Measurements from ENCODE around the gene SLC35E2B.
"Not testable (repeated sequence)": the region's sequence is repeated elsewhere in the genome, so short reads cannot be mapped to it uniquely, and the experiment has no call there.

The SLC35E2B gene

DNA sequence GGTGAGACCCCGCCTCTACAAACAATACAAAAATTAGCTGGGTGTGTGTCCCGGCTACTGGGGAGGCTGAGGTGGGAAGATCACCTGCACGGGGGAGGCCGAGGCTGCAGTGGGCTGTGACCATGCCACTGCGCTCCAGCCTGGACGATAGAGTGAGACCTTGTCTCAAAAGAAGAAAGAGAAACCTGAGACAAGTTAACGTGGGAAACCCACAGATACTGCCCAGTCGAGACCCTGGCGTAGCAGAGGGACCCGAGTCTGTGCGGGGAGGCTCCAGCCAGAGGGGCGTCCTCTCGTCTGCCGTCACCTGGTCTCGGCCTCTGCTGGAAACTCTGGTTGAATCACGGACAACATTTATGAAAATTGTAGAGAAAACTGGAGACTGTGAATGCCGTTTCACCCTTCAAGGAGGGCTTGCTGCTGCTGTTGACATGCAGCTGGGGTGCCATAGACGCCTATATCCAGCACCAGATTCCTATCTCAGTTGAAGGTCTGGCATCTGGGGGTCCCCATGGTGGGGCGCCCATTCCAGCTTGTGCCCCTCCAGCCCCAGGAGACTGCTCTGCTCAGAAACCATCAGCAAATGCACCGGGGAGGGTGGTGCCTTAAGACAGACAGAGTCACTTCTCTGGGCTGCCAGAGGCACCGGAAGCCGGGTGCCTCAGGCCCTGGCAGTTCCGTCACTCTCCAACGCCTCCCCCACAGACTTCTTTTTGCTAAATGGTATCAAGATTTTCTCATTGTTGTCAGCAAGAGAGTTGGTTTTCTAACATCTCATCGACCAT lies 20.2 kb downstream of the SLC35E2B start:
- DNase-seq: no peak

DNA sequence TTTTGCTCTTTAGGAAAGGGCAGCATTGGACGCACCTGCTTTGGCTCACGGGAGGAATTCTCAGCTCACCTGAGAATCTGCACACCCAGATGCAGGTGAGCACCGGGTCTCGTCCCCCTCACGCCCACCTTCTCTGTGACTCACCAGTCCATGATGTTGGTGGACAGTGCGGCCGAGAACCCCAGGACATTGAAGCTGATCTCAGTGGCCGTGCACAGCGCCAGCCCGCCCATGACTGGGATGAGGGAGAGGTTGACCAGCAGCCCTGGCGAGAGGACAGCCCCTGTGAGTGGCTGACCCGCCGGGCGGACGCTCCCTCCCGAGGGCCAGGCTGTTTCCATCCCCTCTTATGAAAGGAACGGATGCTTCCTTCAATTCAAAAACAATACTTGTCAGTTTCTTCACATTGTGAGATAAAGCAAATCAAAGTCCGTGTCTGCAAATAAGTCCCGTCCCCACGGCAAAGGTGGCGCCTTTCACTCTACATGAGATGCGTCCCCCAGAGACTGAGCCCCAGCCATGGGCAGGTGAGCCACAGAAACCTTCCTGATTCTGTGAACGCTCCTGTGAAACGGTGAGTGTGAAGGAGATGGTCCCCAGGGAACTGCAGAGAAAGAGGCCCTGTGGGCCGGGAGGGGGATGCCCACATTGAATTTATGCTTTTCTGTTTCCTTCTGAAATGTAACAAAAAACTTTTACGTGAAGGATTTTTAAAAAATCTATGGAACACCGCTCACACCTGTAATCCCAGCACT lies 21.1 kb downstream of the SLC35E2B start:
- DNase-seq: no peak

GRCh38 chr1:1670866-1671265 lies 21.7 kb downstream of the SLC35E2B start:
- DNase-seq: no peak

DNA sequence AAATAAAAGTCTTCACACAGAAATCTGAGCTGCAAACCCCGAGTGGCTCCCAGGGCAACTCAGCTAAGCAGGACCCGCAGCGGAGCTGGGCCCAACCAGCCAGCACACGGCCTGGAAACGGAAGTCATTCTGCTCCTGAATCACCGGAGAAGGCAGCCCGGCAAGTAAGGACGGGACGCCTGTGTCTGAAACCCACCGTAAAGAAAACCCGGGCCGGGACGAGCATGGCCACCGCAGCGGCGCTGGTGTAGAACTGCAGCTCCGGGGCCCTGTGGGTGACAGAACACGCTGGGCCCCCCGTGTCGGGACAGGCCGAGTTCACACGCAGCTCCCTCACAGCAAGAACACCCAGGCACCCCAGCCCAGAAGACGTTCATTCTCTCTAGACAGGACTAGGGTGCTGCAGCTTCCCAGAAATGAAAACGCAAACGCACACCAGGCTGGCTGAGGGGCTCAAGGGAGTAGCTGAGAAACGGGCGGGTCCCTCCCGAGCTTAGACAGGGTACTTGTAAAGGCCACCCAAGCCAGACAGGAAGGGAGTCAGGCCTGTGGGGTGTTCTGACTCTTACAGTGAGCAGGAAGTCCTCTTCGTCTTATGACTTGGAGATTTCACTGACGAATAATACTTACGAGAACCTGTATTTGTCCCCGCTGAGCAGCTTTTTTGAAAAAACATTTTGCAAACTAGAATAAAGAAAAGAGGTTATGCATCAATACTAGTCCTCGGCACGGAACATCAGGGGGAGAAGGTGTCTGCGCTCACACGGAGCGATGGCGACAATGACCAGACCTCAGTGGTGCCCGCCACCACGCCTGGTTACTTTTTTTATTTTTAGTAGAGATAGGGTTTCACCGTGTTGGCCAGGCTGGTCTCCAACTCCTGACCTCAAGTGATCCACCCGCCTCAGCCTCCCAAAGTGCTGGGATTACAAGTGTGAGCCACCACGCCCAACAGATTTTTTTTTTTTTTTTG lies 22.8 kb downstream of the SLC35E2B start:
- no peak for DNase-seq

DNA sequence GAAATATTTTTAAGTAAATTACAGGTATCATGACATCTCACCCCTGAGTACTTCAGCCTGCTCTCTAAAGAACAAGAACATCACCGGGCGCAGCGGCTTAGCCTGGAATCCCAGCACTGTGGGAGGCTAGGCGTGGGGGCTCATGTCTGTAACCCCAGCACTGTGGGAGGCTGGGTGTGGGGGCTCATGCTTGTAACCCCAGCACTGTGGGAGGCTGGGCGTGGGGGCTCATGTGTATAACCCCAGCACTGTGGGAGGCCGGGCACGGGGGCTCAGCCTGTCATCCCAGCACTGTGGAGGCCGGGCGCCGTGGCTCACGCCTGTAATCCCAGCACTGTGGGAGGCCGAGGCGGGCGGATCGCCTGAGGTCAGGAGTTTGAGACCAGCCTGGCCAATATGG lies 26.1 kb downstream of the SLC35E2B start:
- no peak for DNase-seq

GRCh38 chr1:1665815-1666251 lies 26.8 kb downstream of the SLC35E2B start:
- no peak for DNase-seq

DNA sequence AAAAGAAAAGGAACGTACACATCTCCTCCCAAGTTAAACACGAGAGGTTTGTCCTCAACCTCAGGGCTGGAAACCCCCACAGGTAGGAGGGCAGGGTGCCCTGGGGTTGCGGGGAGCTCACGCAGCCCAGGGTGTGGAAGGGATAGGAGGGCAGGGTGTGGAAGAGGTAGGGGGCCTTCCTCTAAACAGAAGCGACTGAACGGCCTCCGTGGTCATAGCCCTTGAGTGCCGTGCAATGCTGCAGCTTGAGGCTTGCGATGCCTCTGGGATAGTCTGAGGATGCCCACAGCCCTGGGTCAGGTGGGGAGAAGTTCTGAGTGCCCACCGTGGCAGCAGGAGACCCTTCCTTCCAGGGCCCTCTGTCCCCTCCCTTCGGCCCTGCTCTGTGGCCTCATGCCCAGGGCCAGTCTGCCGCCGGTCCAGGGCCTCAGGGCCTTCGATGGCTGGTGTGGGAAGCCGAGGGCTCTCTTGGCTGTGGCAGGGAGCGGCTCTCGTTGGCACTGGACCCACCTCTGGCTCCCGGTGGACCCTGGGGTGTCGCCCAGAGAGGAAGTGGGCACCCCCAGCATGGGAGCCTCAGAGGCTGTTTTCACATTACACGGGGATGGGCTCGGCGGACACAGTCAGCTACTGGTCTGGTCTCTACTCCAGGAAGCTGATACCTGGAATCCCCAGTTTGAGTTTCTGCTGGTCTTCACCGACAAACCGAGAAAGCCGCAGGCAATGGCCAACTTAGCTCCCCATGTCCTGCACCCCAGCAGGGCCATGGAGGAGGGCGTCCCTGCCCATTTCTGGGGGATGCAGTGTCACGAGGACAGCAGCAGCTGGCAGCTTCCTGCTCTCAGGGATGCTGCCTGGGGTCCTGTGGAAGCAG lies 27.4 kb downstream of the SLC35E2B start:
- DNase-seq: no peak

DNA sequence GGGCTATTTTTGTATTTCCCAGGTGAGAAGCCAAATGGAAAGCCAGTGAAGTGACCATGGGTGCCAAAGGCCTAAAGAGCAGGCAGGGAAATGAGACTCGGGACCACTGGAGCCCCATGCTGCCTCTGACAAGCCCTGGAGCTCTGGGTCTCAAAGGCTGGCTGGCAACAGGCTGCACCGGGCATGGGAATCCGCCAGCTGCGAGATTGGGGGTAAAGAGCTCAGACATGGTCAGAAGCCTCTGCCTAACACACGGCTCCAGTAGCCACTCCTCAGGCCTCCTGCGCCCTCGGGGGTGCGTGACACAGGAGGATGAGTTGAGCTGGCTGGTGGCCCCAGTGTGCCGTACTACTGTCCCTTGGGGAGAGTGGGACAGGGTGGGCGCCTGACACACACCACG lies 28.3 kb downstream of the SLC35E2B start:
- DNase-seq: not testable (repeated sequence)

- DNase-seq: not testable (repeated sequence)
These were observed 29.6 kb downstream of the SLC35E2B start for GRCh38 chr1:1662830-1663560.

DNA sequence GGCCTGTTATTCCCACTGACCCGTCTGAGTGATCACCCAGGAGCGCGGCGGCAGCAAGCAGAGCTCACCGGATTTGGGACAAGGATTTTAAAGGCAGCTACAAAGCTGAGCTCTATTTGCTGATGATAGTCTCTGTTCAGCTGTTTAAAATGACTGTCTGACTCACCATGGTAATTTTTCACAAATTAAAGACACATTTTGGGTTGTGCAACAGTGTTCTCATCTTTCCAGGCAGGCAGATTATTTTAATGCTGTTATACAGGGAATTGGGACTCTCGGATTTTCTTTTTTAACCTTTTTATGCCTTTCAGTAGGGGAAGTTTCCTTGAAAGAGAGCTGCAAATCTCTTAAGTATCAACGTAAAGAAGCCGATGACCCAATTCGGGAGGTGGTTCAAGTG lies 30.2 kb downstream of the SLC35E2B start:
- not testable (repeated sequence) for DNase-seq

DNA sequence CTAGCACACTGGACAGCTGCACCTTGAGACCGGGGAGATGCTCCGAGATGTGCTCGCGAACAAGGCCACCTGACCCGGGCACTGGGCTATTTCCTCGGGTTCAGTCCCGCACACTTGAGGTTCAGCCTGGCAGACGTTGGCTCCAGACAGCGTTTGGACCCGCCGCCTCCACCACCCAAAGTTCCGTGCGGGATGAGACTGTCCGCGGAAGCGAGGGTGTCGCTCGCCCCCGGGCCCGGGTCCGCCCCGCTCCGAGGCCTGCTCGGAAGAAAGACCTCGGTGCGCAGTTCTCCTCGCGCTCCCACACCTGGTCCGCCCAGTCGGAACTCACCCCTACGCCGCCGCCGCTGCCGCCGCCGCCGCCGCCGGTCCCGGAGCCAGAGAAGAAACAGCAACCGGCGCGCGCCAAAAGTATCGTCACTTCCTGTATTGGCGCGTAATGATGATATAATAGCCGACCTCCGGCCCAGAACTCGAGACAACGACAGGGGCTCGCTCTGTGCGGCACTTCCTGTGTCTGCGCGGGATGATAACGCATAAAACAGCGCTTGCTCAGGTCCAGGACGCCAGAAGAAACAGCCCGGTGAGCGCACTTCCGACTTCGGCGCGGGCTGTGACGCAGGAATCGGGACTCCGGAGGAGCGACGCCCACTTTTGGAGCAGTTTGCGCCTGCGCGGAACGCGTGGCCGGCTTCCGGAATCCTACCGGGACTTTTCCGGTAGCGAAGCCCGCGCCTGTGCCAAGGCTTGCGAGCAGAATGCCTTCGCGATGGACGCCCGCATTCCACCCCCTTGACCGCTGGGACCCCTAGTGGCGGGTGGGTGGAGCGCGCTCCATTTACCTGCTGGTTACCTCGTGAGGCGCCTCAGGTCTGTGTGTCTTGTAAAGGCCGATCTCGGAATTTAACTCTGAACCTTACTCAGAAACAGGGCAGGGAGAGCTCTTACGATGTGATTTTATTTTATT lies 33.7 kb downstream of the SLC35E2B start, which contains the start of gene CDK11B:
CDK11B (minus strand) TSS at position 422 of the 967 bp plus-strand sequence. CDS start 1,519 bp downstream, outside the sequence.
- DNase-seq: not testable (repeated sequence)

GRCh38 chr1:1648265-1648664 lies 44.3 kb downstream of the SLC35E2B start:
- DNase-seq: not testable (repeated sequence)

- not testable (repeated sequence) for DNase-seq
These were observed 44.9 kb downstream of the SLC35E2B start for GRCh38 chr1:1647567-1648241.

GRCh38 chr1:1646326-1646725 lies 46.3 kb downstream of the SLC35E2B start:
- not testable (repeated sequence) for DNase-seq

GRCh38 chr1:1640711-1641461 lies 51.7 kb downstream of the SLC35E2B start:
- DNase-seq: not testable (repeated sequence)

DNA sequence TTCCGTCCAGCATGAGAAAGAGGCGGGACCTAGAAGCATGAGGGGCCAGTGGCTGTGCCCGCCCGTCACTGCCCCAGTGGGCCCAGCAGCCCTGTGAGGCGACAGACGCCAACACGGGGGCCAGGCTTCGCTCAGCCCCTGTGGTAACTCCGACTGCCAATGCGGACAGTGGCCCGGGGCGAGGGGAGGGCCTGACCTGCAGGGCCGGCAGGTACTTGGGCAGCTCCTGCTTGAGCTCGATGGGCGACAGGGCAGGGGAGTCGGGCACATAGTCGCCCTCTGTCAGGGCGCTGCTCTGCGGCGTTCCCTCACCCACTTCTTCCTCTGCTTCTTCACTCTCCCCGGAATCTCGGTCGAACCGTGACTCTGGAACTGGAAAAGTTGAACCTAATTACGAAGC lies 52.5 kb downstream of the SLC35E2B start:
- not testable (repeated sequence) for DNase-seq

GRCh38 chr1:1639368-1639767 lies 53.2 kb downstream of the SLC35E2B start:
- DNase-seq: not testable (repeated sequence)

DNA sequence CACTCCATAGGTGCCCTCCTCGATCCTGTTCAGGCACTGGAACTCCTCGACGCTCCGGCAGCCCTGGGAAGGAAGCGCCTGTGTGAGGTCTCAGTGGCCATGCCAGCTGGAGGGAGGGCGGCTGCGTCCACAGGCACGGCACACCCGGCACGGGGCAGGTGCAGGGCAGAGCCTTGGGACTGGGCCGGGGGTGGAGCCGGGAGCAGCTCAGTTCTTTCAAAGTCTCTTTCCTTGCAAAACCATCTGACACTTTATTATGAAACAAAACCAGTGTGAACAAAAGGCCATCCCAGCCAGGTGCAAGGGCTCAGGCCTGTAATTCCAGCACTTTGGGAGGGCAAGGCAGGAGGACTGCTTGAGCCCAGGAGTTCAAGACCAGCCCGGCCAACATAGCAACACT lies 54.1 kb downstream of the SLC35E2B start:
- not testable (repeated sequence) for DNase-seq
